ENCODE results near the gene ANKRD44.
"Not testable (repeated sequence)": the region's sequence is repeated elsewhere in the genome, so short reads cannot be mapped to it uniquely, and the experiment has no call there.

ANKRD44 gene

GRCh38 chr2:197028633-197029032, 281.9 kb downstream of the ANKRD44 start:
- Histone ChIP-seq H3K4me2 (ENCODE audit: low read length) (no peak overlapping the region), H3K4me3 (ENCODE audit: low read length) (no peak overlapping the region), H3K36me3 (ENCODE audit: control insufficient read depth, low read length) (peaks cover 34% of the 10 kb centered on the region), H4K20me1 (ENCODE audit: control insufficient read depth, insufficient read depth, low read depth, low read length) (no peaks in the 10 kb centered on the region), H3K79me2 (ENCODE audit: control insufficient read depth, low read length) (no peaks in the 10 kb centered on the region), H3K27ac (ENCODE audit: low read depth, low read length) (no peak overlapping the region), H3K9me2 (replicated peaks; ENCODE audit: control insufficient read depth, low read length) (no peaks in the 10 kb centered on the region), H3K27me3 (ENCODE audit: control insufficient read depth, low read length) (no peaks in the 10 kb centered on the region), H3K9me3 (ENCODE audit: control insufficient read depth, insufficient read depth, low read length) (no peaks in the 10 kb centered on the region), H3K4me1 (ENCODE audit: control insufficient read depth, low read length) (no peaks in the 10 kb centered on the region), H3F3A (ENCODE audit: control insufficient read depth, insufficient read depth) (no peaks in the 10 kb centered on the region)
- no peak for TF ChIP-seq EZH2phosphoT487 (IDR thresholded peaks at IDR 0.05; ENCODE audit: borderline replicate concordance, low read length)
- TF ChIP-seq CTCF (IDR thresholded peaks at IDR 0.05; ENCODE audit: low read depth, low read length, poor library complexity, severe bottlenecking) = no peak

GRCh38 chr2:197028230-197028629, 282.4 kb downstream of the ANKRD44 start:
- Histone ChIP-seq H3K4me3 (ENCODE audit: low read length) (no peak overlapping the region), H3K79me2 (ENCODE audit: control insufficient read depth, low read length) (no peaks in the 10 kb centered on the region), H3K27me3 (ENCODE audit: control insufficient read depth, low read length) (no peaks in the 10 kb centered on the region), H3K4me2 (ENCODE audit: low read length) (no peak overlapping the region), H3K4me1 (ENCODE audit: control insufficient read depth, low read length) (no peaks in the 10 kb centered on the region), H3K9me2 (replicated peaks; ENCODE audit: control insufficient read depth, low read length) (no peaks in the 10 kb centered on the region), H4K20me1 (ENCODE audit: control insufficient read depth, insufficient read depth, low read depth, low read length) (no peaks in the 10 kb centered on the region), H3K27ac (ENCODE audit: low read depth, low read length) (no peak overlapping the region), H3K36me3 (ENCODE audit: control insufficient read depth, low read length) (peaks cover 35% of the 10 kb centered on the region), H3F3A (ENCODE audit: control insufficient read depth, insufficient read depth) (no peaks in the 10 kb centered on the region), H3K9me3 (ENCODE audit: control insufficient read depth, insufficient read depth, low read length) (no peaks in the 10 kb centered on the region)
- TF ChIP-seq CTCF (IDR thresholded peaks at IDR 0.05; ENCODE audit: low read depth, low read length, poor library complexity, severe bottlenecking) (no peak), EZH2phosphoT487 (IDR thresholded peaks at IDR 0.05; ENCODE audit: borderline replicate concordance, low read length) (no peak)

GRCh38 chr2:197024206-197024605, 286.4 kb downstream of the ANKRD44 start:
- no peaks in the 10 kb centered on the region for H4K20me1 ChIP-seq (ENCODE audit: control insufficient read depth, insufficient read depth, low read depth, low read length)
- no peaks in the 10 kb centered on the region for H3K27me3 ChIP-seq (ENCODE audit: control insufficient read depth, low read length)
- no peak overlapping the region for H3K27ac ChIP-seq (ENCODE audit: low read depth, low read length)
- H3K79me2 ChIP-seq (ENCODE audit: control insufficient read depth, low read length) = no peaks in the 10 kb centered on the region
- no peaks in the 10 kb centered on the region for H3K9me3 ChIP-seq (ENCODE audit: control insufficient read depth, insufficient read depth, low read length)
- H3K36me3 ChIP-seq (ENCODE audit: control insufficient read depth, low read length) = peaks cover 29% of the 10 kb centered on the region
- H3K4me1 ChIP-seq (ENCODE audit: control insufficient read depth, low read length) = no peaks in the 10 kb centered on the region
- H3K4me3 ChIP-seq (ENCODE audit: low read length) = no peak overlapping the region
- H3K9me2 ChIP-seq (replicated peaks; ENCODE audit: control insufficient read depth, low read length) = no peaks in the 10 kb centered on the region
- H3K4me2 ChIP-seq (ENCODE audit: low read length) = no peak overlapping the region
- H3F3A ChIP-seq (ENCODE audit: control insufficient read depth, insufficient read depth) = no peaks in the 10 kb centered on the region
- no peak for TF ChIP-seq CTCF (IDR thresholded peaks at IDR 0.05; ENCODE audit: low read depth, low read length, poor library complexity, severe bottlenecking)
- TF ChIP-seq EZH2phosphoT487 (IDR thresholded peaks at IDR 0.05; ENCODE audit: borderline replicate concordance, low read length) = no peak

GRCh38 chr2:197020921-197021320, 289.7 kb downstream of the ANKRD44 start:
- not testable (repeated sequence) for H3F3A ChIP-seq (ENCODE audit: control insufficient read depth, insufficient read depth); H3K4me1 ChIP-seq (ENCODE audit: control insufficient read depth, low read length); H4K20me1 ChIP-seq (ENCODE audit: control insufficient read depth, insufficient read depth, low read depth, low read length); H3K27me3 ChIP-seq (ENCODE audit: control insufficient read depth, low read length); H3K4me2 ChIP-seq (ENCODE audit: low read length); H3K9me3 ChIP-seq (ENCODE audit: control insufficient read depth, insufficient read depth, low read length); H3K27ac ChIP-seq (ENCODE audit: low read depth, low read length); H3K79me2 ChIP-seq (ENCODE audit: control insufficient read depth, low read length); H3K4me3 ChIP-seq (ENCODE audit: low read length); H3K9me2 ChIP-seq (replicated peaks; ENCODE audit: control insufficient read depth, low read length)
- H3K36me3 ChIP-seq (ENCODE audit: control insufficient read depth, low read length) = peaks cover 28% of the 10 kb centered on the region

Measured in DOHH2 (cell line).